Esophagus squamous epithelium (tissue), 4 donors: ENCODE measurements around the gene ALX1.

Source experiments
- POLR2A ChIP-seq, 4 donors: fragments of 450-650 bp; IDR thresholded peaks; one replicate each; pipeline ENCODE4 v1.6.1; 2017; ENCODE audit warnings: antibody characterized with exemption in 4 of 4, mild to moderate bottlenecking in 4 of 4, moderate library complexity in 3 of 4
- TF ChIP-seq, protein P1 (sequence below), 6 experiments: fragments of 450-650 bp in 4 of 6; fragments of 200-600 bp in 2 of 6; sonication (generic) in 2 of 6; IDR thresholded peaks; one replicate each; pipeline ENCODE4 v1.5.1; 2016 to 2019; ENCODE audit warnings: antibody characterized with exemption in 6 of 6, mild to moderate bottlenecking in 4 of 6, moderate library complexity in 4 of 6

DNA sequence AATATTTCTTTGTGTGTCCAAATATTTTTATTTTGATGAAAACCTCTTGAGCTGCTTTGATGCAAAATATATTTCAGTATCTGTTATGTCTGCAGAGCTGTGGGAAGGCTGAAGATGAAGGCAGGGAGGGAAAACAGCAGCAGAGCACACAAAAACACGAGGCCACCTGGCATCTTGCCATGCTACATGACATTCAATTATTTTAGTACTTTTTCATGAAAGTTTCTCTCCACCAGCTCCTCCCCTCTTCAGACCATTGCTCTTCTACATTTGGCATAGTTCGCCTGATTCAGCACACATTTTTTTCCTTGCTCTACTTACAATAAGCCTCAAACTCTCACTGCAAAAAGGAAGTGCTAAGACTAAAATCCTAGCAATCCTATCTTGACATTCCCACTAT lies 4.6 kb upstream of the ALX1 start:
- no peak for TF ChIP-seq POLR2A (IDR thresholded peaks at IDR 0.05)
- TF ChIP-seq, protein P1, sequence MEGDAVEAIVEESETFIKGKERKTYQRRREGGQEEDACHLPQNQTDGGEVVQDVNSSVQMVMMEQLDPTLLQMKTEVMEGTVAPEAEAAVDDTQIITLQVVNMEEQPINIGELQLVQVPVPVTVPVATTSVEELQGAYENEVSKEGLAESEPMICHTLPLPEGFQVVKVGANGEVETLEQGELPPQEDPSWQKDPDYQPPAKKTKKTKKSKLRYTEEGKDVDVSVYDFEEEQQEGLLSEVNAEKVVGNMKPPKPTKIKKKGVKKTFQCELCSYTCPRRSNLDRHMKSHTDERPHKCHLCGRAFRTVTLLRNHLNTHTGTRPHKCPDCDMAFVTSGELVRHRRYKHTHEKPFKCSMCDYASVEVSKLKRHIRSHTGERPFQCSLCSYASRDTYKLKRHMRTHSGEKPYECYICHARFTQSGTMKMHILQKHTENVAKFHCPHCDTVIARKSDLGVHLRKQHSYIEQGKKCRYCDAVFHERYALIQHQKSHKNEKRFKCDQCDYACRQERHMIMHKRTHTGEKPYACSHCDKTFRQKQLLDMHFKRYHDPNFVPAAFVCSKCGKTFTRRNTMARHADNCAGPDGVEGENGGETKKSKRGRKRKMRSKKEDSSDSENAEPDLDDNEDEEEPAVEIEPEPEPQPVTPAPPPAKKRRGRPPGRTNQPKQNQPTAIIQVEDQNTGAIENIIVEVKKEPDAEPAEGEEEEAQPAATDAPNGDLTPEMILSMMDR (IDR thresholded peaks at IDR 0.05), result no peak
